ENCODE results near the gene CBL.

CBL gene

DNA sequence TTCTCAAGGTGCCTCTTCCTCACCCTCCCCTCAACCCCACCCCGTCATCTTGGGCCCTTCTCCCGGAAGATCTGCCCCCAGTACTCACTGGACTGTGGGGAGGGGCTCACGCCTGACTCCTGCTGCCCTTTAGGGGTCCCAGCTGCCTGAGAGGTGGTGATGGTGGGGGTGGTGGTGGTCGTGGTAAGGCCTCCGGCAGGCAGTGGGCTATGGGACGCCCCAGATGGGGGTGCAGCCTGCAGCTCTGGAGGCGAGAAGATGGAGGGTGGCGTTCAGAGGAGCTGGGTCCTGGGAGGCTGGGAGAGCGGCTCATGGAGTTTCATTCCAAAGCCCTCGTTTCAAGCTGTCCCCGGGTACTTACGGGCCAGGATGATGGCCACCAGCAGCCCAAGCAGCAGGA, 139.5 kb downstream of the CBL start:
- DNase-seq (ENCODE audit: low read depth, low spot score): no peak

DNA sequence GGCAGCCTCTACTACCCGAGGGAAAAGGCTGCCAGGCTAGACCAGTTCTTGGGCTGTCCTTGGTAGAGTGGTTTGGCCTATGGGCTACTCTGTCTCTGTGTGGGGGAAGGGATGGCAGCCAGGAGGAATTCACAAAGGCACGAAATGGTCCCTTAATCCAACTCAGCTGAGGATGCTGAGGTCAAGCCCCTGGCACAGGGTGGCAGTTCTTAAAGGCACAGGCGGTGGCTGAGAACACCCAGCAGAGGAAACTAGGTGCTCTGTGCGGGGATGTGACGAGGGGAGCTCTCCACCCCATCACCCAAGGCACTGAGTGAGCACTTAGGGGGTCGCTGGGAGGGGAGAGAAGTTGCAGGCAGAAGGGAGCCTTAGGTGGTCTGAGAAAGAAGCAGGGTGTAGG, 140.5 kb downstream of the CBL start, which contains the start of gene MFRP:
Gene MFRP, minus strand, starts transcription at position 101 of the 400 bp plus-strand sequence. CDS start 192 bp downstream, outside the sequence.
- DNase-seq (ENCODE audit: low read depth, low spot score): no peak

DNA sequence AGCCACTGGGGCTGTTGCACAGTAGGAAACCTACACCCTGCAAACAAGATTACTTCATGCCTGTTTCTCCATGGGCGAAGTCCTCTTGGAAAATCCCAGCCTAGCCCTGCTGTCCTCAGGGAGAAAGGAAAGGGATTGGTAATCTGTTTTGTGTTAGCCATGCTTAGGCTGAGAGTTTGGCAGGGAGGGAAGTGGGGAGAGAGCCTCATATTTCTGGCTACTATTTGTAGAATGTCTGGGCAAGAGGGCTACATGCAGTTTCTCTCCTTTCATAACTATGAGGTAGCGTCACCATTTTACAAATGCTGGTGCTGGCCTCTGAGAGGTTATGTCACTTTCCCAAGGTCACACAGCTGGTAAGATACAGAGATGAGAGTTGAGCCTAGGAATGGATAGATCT, 141.1 kb downstream of the CBL start:
- DNase-seq (ENCODE audit: low read depth, low spot score): no peak

DNA sequence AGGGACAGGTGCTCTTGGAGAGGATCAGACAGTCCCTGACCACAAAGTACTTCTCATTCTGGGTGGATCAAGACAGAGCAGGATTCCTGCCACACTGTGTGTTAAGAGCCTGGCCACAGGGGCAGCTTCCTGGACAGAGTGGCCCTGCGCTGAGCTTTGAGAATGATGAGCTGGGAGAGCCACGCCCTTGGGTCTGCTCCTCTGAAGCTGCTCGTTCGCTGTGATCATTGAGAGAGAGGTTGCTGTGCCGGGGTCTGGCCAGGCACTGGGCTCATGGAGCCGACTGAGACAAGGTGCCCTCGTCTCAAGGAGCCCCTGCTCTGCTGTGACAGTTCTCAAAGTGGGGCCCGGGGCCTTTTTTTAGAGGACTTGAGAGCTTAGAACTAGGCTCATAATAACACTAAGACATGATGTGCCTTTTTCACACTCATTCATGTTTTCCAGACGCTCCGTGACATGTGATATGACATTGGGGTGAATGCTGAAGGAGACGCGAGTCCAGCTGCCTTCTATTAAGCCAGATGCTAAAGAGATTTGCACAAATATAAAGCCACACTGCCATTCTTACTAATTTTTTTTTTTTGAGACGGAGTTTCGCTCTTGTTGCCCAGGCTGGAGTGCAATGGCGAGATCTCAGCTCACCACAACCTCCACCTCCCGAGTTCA, 141.9 kb downstream of the CBL start:
- no peak for DNase-seq (ENCODE audit: low read depth, low spot score)

DNA sequence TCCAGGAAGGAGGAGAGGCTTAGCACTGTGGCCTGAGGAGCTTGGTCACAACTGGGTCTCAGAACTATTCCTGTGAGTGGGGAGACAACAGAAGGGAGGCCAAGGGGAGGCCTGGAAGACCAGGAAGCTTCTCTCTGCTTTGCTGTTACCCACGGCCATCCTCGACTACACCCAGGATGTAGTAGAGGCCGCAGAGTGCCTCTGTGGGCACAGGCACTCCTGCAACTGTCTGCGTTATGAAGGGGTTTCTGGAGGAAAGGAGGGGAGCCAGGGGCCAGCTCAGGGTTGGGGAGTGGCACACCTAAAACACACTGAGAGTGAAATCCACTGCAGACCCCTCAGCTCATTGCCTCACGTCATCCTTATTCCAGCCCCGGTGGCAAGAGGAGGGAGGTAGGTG, 144.2 kb downstream of the CBL start:
- no peak for DNase-seq (ENCODE audit: low read depth, low spot score)

DNA sequence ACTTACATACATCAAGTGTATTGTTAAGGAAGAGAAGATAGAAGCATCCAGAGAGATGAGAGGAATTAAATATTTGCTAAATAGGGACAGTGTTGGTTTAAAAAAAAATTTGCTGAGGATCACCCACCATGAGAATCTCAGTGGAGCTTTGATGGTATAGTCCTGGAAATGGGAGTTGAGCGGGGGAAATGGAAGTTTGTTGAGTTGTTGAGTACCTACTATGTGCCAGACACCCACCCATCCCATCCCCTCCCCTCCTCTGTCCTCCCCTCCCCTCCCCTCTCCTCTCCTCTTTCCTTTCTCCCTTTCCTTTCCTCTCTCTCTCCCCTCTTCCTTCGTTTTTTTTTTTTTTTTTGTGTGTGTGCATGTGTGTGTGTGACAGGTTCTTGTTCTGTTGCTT, 145.1 kb downstream of the CBL start:
- no peak for DNase-seq (ENCODE audit: low read depth, low spot score)

DNA sequence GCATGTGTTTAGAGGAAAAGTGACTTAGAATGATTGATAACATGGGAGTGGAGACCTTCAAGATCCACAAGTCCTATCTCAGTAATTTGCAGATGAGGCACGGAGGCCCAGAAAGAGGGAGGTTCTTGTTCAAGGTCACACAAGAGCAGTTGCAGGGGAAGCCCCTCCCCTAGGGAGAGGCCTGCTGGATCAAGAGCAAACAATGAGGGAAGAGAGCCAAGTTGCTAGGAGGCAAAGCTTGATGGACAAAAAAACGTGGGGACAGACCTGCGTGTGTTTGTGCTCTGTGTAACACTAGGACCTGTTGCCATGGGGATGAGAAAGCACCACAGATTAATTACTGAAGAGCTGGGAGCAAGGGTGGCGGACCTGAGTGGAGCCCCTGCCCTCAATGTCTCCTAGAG, 146.7 kb downstream of the CBL start:
- DNase-seq (ENCODE audit: low read depth, low spot score): peak; percentile 53

DNA sequence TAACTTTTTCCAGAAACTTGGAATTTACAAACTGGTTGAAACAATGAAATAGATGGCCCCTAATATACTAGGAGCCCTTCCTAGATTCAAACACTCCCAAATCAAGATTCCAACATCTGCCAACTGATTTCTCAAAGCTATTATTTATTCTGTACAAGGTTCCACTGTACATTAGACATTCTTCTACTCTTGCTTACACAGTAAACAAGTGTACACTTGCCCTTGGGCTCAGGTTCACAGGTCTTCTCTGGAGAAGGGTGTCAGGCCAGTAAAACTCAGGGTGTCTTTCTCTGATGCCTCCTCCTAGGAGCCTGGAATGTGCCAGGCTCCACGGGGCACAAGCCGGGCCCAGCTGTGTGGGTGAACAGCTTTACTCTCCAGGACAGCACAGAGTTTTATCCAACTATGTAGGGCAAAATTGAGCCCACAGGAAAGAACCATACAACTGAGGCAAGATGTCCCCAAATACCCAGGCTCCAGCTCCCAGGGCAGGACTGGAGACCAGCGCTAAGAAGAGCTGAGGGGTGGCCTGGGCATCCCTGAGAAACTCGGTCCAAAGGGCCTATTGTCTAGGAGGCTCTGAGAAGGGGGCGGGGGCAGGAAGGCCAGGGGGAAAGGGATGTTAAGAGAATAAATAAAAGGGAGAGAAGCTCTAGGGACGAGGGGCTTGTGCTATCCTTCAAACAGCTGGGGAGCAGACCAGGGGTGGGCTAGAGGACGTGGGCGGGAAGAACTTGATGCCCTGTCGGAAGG, 149.1 kb downstream of the CBL start:
- no peak for DNase-seq (ENCODE audit: low read depth, low spot score)

DNA sequence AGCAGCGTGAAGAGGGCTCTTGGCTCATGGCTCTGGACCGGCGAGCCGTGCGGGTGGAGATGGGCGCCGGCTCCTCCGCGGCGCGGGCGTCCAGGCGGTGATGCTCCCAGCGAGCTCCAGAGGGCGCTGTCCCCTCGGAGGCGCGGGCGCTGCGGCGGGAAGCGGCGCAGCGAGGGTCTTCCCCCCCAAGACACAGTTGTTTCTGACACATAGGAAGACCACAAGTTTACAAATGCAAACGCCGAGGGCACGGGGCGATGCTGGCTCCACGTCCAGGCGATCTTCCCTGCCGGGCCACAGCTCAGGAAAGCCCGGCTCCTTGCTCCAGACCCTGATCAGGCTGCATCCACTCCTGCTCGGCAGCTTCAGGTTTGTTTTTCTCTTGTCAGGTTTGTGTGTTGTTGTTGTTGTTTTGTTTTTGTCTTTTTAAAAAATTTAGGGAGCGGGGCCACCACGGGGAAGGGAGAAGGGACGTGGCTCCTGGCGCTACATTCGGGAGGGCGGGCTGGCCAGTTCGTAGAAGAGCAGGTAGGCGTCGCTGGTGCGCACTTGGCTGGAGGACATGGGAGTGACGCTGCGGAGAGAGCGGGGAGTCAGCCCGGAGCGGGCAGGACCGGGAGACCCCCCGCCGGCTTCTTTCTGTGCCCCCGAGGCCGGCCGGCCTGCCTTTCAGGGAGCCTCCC, 150.4 kb downstream of the CBL start:
- peak; percentile 91 for DNase-seq (ENCODE audit: low read depth, low spot score)

DNA sequence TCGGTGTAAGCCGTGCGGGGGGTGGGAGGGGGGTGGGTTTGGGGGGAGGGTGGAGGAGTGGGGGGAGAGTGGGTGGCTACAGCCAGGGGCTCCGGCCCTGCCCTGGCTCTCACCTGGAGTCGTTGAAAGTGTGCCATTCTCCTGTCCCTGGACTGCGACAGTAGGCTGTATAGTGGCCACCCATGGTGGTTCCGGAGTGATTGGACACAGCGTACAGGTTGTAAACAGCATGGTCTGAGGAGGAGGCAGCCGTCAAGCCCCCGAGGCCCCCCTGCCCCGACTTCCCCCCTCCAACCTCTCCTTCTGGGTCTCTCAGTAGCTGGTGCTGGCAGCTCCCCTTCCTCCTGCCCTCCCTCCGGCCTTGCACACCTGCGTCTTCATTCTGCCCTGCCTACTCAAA, 150.9 kb downstream of the CBL start:
- DNase-seq (ENCODE audit: low read depth, low spot score): no peak
